Measurements from ENCODE around the gene CBARP. TPM values are rescaled to one million over a fixed set of nuclear protein-coding genes. Genes with fewer than 3 reads are reported as not detected.

CBARP gene
- total and polyA plus RNA-seq, 2 of the 13 experiments (the other 11 are each of a cell fraction or from before 2014, with no cell fraction given), result 1.2 to 1.4 TPM

DNA sequence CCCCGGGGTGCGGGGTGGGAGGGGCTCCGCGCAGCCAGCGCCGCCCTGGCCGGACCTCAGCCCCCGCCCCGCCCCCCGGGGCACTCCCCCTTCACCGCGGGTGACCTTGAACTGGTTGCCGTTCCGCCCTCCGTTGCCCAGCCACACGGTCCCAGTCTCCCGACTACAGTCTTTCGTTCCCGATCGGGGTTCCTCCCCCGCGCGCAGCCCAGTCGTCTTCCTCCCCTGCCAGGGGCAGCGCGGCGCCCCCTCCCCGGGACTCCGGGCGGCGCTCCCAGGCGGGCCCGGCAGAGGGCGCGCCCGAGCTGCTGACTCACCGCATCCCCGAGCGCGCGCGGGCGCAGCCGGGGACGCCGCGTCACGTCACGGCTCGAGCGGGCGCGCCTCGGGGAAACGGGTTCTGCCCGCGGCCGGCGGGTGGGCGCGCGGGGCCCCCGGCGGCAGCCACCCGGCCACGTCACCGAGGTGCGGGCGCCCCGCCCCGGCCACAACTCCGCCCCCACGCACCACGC is 11.0 kb upstream of the CBARP start (continued):
- TF ChIP-seq NRL (CRISPR knock-in tag; IDR thresholded peaks at IDR 0.05; ENCODE audit: borderline replicate concordance) (no peak), SOX13 (IDR thresholded peaks at IDR 0.05) (no peak), SOX13 (CRISPR knock-in tag; conservative IDR thresholded peaks at IDR 0.05 in 1 of 2, IDR thresholded peaks at IDR 0.05 in 1 of 2) (peak in 1 of 2 experiments; percentile 38; a peak in 1 of 4 replicates), ZNF34 (CRISPR knock-in tag; IDR thresholded peaks at IDR 0.05; ENCODE audit: borderline replicate concordance) (no peak), SMAD3 (CRISPR knock-in tag; IDR thresholded peaks at IDR 0.05) (no peak), ZNF850 (CRISPR knock-in tag; conservative IDR thresholded peaks at IDR 0.05) (0 out of 2 replicates have a peak, but pooled peaks have one; percentile 9), ARHGAP35 (CRISPR knock-in tag; IDR thresholded peaks at IDR 0.05; ENCODE audit: borderline replicate concordance) (no peak), PPARG (CRISPR knock-in tag; conservative IDR thresholded peaks at IDR 0.05) (0 out of 2 replicates have a peak, but pooled peaks have one; percentile 3), ZNF20 (CRISPR knock-in tag; IDR thresholded peaks at IDR 0.05) (0 out of 2 replicates have a peak, but pooled peaks have one; percentile 12), HNRNPL (IDR thresholded peaks at IDR 0.05; ENCODE audit: low read depth, low read length) (peak; percentile 7; the same call in 1 of the 2 replicates), FLYWCH1 (CRISPR knock-in tag; IDR thresholded peaks at IDR 0.05) (0 out of 2 replicates have a peak, but pooled peaks have one; percentile 9), ZSCAN9 (CRISPR knock-in tag; IDR thresholded peaks at IDR 0.05; ENCODE audit: borderline replicate concordance) (no peak), KMT2B (CRISPR knock-in tag; IDR thresholded peaks at IDR 0.05) (no peak), GABPA (IDR thresholded peaks at IDR 0.05; ENCODE audit: low read depth, low read length) (no peak), GABPA (CRISPR knock-in tag; IDR thresholded peaks at IDR 0.05; ENCODE audit: low read depth) (0 out of 2 replicates have a peak, but pooled peaks have one; percentile 0)
- TF ChIP-seq, protein P1, sequence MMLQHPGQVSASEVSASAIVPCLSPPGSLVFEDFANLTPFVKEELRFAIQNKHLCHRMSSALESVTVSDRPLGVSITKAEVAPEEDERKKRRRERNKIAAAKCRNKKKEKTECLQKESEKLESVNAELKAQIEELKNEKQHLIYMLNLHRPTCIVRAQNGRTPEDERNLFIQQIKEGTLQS (CRISPR knock-in tag; IDR thresholded peaks at IDR 0.05), result no peak
- TF ChIP-seq, protein P2, sequence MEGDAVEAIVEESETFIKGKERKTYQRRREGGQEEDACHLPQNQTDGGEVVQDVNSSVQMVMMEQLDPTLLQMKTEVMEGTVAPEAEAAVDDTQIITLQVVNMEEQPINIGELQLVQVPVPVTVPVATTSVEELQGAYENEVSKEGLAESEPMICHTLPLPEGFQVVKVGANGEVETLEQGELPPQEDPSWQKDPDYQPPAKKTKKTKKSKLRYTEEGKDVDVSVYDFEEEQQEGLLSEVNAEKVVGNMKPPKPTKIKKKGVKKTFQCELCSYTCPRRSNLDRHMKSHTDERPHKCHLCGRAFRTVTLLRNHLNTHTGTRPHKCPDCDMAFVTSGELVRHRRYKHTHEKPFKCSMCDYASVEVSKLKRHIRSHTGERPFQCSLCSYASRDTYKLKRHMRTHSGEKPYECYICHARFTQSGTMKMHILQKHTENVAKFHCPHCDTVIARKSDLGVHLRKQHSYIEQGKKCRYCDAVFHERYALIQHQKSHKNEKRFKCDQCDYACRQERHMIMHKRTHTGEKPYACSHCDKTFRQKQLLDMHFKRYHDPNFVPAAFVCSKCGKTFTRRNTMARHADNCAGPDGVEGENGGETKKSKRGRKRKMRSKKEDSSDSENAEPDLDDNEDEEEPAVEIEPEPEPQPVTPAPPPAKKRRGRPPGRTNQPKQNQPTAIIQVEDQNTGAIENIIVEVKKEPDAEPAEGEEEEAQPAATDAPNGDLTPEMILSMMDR (CRISPR knock-in tag; IDR thresholded peaks at IDR 0.05), result peak; percentile 56
- TF ChIP-seq, protein P3, sequence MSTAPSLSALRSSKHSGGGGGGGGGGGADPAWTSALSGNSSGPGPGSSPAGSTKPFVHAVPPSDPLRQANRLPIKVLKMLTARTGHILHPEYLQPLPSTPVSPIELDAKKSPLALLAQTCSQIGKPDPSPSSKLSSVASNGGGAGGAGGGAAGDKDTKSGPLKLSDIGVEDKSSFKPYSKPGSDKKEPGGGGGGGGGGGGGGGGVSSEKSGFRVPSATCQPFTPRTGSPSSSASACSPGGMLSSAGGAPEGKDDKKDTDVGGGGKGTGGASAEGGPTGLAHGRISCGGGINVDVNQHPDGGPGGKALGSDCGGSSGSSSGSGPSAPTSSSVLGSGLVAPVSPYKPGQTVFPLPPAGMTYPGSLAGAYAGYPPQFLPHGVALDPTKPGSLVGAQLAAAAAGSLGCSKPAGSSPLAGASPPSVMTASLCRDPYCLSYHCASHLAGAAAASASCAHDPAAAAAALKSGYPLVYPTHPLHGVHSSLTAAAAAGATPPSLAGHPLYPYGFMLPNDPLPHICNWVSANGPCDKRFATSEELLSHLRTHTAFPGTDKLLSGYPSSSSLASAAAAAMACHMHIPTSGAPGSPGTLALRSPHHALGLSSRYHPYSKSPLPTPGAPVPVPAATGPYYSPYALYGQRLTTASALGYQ (CRISPR knock-in tag; IDR thresholded peaks at IDR 0.05), result no peak
- TF ChIP-seq, protein P4, sequence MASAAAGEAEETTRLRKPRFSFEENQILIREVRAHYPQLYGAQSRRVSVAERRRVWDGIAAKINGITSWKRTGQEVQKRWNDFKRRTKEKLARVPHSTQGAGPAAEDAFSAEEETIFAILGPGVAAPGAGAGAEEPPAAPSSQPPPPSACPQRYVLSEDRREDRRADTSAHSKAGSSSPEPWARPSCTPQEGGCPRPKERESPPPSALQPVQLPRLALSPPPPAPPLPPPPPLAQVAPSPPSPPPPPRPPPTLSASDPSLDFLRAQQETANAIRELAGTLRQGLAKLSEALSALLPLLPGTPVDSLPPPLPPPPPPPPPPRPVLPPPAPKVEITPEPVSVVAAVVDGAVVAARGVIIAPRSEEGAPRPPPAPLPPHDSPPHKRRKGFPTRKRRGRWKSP (CRISPR knock-in tag; IDR thresholded peaks at IDR 0.05), result no peak
- TF ChIP-seq, protein P5, sequence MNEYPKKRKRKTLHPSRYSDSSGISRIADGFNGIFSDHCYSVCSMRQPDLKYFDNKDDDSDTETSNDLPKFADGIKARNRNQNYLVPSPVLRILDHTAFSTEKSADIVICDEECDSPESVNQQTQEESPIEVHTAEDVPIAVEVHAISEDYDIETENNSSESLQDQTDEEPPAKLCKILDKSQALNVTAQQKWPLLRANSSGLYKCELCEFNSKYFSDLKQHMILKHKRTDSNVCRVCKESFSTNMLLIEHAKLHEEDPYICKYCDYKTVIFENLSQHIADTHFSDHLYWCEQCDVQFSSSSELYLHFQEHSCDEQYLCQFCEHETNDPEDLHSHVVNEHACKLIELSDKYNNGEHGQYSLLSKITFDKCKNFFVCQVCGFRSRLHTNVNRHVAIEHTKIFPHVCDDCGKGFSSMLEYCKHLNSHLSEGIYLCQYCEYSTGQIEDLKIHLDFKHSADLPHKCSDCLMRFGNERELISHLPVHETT (CRISPR knock-in tag; conservative IDR thresholded peaks at IDR 0.05), result 0 out of 2 replicates have a peak, but pooled peaks have one; percentile 4
- TF ChIP-seq, protein P6, sequence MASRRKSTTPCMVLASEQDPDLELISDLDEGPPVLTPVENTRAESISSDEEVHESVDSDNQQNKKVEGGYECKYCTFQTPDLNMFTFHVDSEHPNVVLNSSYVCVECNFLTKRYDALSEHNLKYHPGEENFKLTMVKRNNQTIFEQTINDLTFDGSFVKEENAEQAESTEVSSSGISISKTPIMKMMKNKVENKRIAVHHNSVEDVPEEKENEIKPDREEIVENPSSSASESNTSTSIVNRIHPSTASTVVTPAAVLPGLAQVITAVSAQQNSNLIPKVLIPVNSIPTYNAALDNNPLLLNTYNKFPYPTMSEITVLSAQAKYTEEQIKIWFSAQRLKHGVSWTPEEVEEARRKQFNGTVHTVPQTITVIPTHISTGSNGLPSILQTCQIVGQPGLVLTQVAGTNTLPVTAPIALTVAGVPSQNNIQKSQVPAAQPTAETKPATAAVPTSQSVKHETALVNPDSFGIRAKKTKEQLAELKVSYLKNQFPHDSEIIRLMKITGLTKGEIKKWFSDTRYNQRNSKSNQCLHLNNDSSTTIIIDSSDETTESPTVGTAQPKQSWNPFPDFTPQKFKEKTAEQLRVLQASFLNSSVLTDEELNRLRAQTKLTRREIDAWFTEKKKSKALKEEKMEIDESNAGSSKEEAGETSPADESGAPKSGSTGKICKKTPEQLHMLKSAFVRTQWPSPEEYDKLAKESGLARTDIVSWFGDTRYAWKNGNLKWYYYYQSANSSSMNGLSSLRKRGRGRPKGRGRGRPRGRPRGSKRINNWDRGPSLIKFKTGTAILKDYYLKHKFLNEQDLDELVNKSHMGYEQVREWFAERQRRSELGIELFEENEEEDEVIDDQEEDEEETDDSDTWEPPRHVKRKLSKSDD (CRISPR knock-in tag; IDR thresholded peaks at IDR 0.05; ENCODE audit: low read depth), result no peak
